HepG2 (cell line): ENCODE data around the gene TTLL12. TPM values are rescaled to one million over a fixed set of nuclear protein-coding genes. Genes with fewer than 3 reads are reported as not detected.

ENCODE experiments used
- ATAC-seq: fragments of 200-7000 bp; cut with Tn5 transposase; 3 replicates; pipeline ENCODE4 v1.9.1; 2020; ENCODE audit warnings: mild to moderate bottlenecking, moderate library complexity
- BruUV-seq: library from RNA; stranded (reverse); fragments of 400-500 nt; replicated peaks from 2 replicates; lab custom pipeline; 2021; lab: Mats Ljungman, UMichigan
- CTCF ChIA-PET: fragments of 300-600 bp; formaldehyde crosslinking; extraction: SDS; loops from one replicate; lab custom pipeline; 2021; ENCODE audit warnings: low total read pairs, inconsistent platforms, low intra/inter-chr PET ratio; lab: Yijun Ruan, JAX
- POLR2A ChIA-PET: fragments of 350-600 bp; sonication (Branson Sonifier 250); formaldehyde crosslinking; loops from one replicate; lab custom pipeline; 2020; ENCODE audit warnings: antibody characterized with exemption, inconsistent platforms; lab: Yijun Ruan, JAX
- DNase-seq: peaks from one replicate; pipeline ENCODE4 v3.0.0-alpha.2; 2015; ENCODE audit warnings: low spot score
- FAIRE-seq: peaks from 3 replicates; lab custom pipeline; 2011; peaks lifted over from hg19 to GRCh38; lab: Jason Lieb, UNC
- H2AFZ ChIP-seq: one replicate; pipeline ENCODE4 v1.6.1; 2011; ENCODE audit warnings: low read length, inconsistent platforms
- H3K27ac ChIP-seq: fragments of 300-600 bp; 3 replicates; pipeline ENCODE4 v1.8.0; 2011; ENCODE audit warnings: mixed run types, mild to moderate bottlenecking, mixed read lengths, low read length, inconsistent platforms; ENCODE audit not compliant: insufficient read depth; ENCODE audit errors: extremely low read length
- H3K27me3 ChIP-seq, 2 experiments: fragments of 200-600 bp in 1 of 2; 2 replicates in 1 of 2; 3 replicates in 1 of 2; pipeline versions ENCODE4 v1.6.0 to v1.8.0; 2011; ENCODE audit warnings: low read length in 2 of 2, mild to moderate bottlenecking in 2 of 2, moderate library complexity in 2 of 2, inconsistent platforms in 1 of 2; ENCODE audit not compliant: insufficient read depth in 2 of 2, control insufficient read depth in 1 of 2
- H3K36me3 ChIP-seq, 2 experiments: fragments of 200-600 bp in 1 of 2; replicated peaks in 1 of 2; 2 replicates in 1 of 2; 3 replicates in 1 of 2; pipeline versions ENCODE4 v1.5.1 to v1.8.0; 2011; ENCODE audit warnings: low read length in 2 of 2, inconsistent platforms in 1 of 2; ENCODE audit not compliant: insufficient read depth in 2 of 2, control insufficient read depth in 1 of 2
- H3K4me1 ChIP-seq: 2 replicates; pipeline ENCODE4 v1.5.1; 2012; ENCODE audit warnings: low read length, inconsistent platforms; ENCODE audit not compliant: insufficient read depth
- H3K4me2 ChIP-seq: 2 replicates; pipeline ENCODE4 v1.6.0; 2011; ENCODE audit warnings: low read depth, low read length, inconsistent platforms
- H3K4me3 ChIP-seq, 3 experiments: fragments of 200-600 bp in 1 of 3; sonication (generic), shearing (Covaris generic) in 1 of 3; replicated peaks in 1 of 3; 2 replicates each; pipeline ENCODE4 v1.5.1; 2011 to 2016; ENCODE audit warnings: low read length in 3 of 3, inconsistent platforms in 2 of 3, low read depth in 2 of 3, mild to moderate bottlenecking in 2 of 3, control low read depth in 1 of 3, mixed read lengths in 1 of 3; ENCODE audit not compliant: insufficient read depth in 1 of 3
- H3K79me2 ChIP-seq: one replicate; pipeline ENCODE4 v1.6.1; 2011; ENCODE audit warnings: low read length, inconsistent platforms; ENCODE audit not compliant: insufficient read depth
- H3K9ac ChIP-seq: 2 replicates; pipeline ENCODE4 v1.6.0; 2011; ENCODE audit warnings: mild to moderate bottlenecking, low read depth, low read length, inconsistent platforms; ENCODE audit not compliant: insufficient read depth
- H3K9me3 ChIP-seq: 2 replicates; pipeline ENCODE4 v1.5.1; 2012; ENCODE audit warnings: mild to moderate bottlenecking, low read length
- H4K20me1 ChIP-seq: 2 replicates; pipeline ENCODE4 v1.6.0; 2011; ENCODE audit warnings: inconsistent platforms, mild to moderate bottlenecking, low read length, moderate library complexity; ENCODE audit not compliant: insufficient read depth
- DMAP1 ChIP-seq: IDR thresholded peaks from 2 replicates; pipeline ENCODE4 v1.6.1; 2016
- GABPA ChIP-seq, 2 experiments: IDR thresholded peaks; 2 replicates each; pipeline ENCODE4 v1.6.1; 2011 to 2016; ENCODE audit warnings: low read depth in 2 of 2, low read length in 1 of 2, missing biosample characterization in 1 of 2, missing genetic modification characterization in 1 of 2
- KAT2B ChIP-seq: fragments of 150-350 bp; IDR thresholded peaks from 2 replicates; pipeline ENCODE4 v1.6.1; 2014; ENCODE audit warnings: low read depth, low read length, borderline replicate concordance
- TFE3 ChIP-seq: IDR thresholded peaks from 2 replicates; pipeline ENCODE4 v1.6.1; 2016
- ZNF205 ChIP-seq: IDR thresholded peaks from 2 replicates; pipeline ENCODE4 v1.6.1; 2018; ENCODE audit warnings: missing biosample characterization, missing genetic modification reagents
- ZNF704 ChIP-seq: sonication (generic); formaldehyde crosslinking; IDR thresholded peaks from 2 replicates; pipeline ENCODE4 v1.8.1; 2023; ENCODE audit warnings: mild to moderate bottlenecking, inconsistent platforms, moderate library complexity, missing genetic modification reagents, borderline replicate concordance
- ZNF773 ChIP-seq: sonication (generic); formaldehyde crosslinking; IDR thresholded peaks from 2 replicates; pipeline ENCODE4 v1.4.0; 2020; ENCODE audit warnings: missing genetic modification reagents, borderline replicate concordance
- ZNF841 ChIP-seq: sonication (generic); formaldehyde crosslinking; IDR thresholded peaks from 2 replicates; pipeline ENCODE4 v1.8.1; 2023; ENCODE audit warnings: missing genetic modification reagents, borderline replicate concordance
- WGBS: methylation state at CpG from one replicate; pipeline ENCODE4 v1.1.6; 2017; ENCODE audit warnings: low lambda C conversion rate; 5-methylcytosine and 5-hydroxymethylcytosine counted together
- in situ Hi-C: cut with HindIII; loops from 2 replicates; pipeline ENCODE4 v1.10.0; 2017; ENCODE audit warnings: low pct_unique_long_range_greater_than_20kb; ENCODE audit not compliant: extremely low pct_ligation_motif_present
- intact Hi-C: fragments of 100-400 bp; cut with micrococcal nuclease; formaldehyde crosslinking; loops from one replicate; pipeline ENCODE4 v1.10.0; 2022; ENCODE audit not compliant: unreplicated experiment
- polyA plus RNA-seq, 8 experiments: library from polyadenylated mRNA; depleted of rRNA in 3 of 8; stranded (reverse) in 7 of 8; unstranded in 1 of 8; fragments of >200 nt; fragmentation: Illumina TruSeq in 4 of 8; extraction: Trizol in 4 of 8; gene quantifications; 2 replicates each; pipeline versions ENCODE4 v1.2.1 to v1.2.3, GENCODE V29; 2011 to 2016; ENCODE audit warnings: low read depth in 4 of 8, missing spikeins in 1 of 8, mixed read lengths in 1 of 8; ENCODE audit not compliant: insufficient read depth in 1 of 8
- total RNA-seq, 5 experiments: library from RNA; depleted of rRNA; stranded (reverse); fragments of >200 nt; fragmentation: Illumina TruSeq; extraction: Trizol; gene quantifications; 2 replicates each; pipeline ENCODE4 v1.2.3, GENCODE V29; 2016; ENCODE audit warnings: low read depth in 1 of 5
- TF ChIP-seq, protein P1 (sequence below): sonication (generic); formaldehyde crosslinking; IDR thresholded peaks from 2 replicates; pipeline ENCODE4 v1.5.1; 2020; ENCODE audit warnings: mild to moderate bottlenecking, missing genetic modification reagents, borderline replicate concordance
- TF ChIP-seq, protein P2 (sequence below): sonication (generic); formaldehyde crosslinking; IDR thresholded peaks from 2 replicates; pipeline ENCODE4 v1.4.0; 2020; ENCODE audit warnings: missing genetic modification reagents
- TF ChIP-seq, protein P3 (sequence below): sonication (generic); formaldehyde crosslinking; IDR thresholded peaks from 2 replicates; pipeline ENCODE4 v1.4.0; 2020; ENCODE audit warnings: mild to moderate bottlenecking, missing genetic modification reagents

TTLL12 gene
- total and polyA plus RNA-seq, 2 of the 13 experiments (the other 11 are each of a cell fraction or from before 2014, with no cell fraction given) = 11.9 to 38.1 TPM

DNA sequence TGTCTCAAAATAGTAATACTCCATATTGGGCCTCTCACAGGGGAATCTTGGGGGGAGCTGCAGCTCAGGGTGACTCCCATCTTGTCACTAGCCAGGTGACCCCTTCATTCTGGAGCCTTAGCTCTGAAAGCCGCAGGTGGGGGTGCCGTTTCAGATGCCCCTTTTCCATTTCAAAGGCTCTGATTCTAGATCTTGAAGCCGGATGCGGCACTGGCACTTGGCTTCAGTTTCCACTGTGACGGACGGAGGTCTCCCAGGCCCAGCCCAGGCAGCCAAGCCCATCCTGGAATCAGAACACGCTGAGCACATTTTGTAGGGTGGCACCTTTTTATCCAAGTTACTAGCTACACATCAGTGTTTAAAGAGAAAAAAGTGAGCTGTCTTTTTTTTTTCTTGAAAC is 70.0 kb downstream of the TTLL12 start:
- WGBS = 77% methylated on average over 7 of the region's 7 CpGs
- no peaks in the 10 kb centered on the region for H3K79me2 ChIP-seq
- FAIRE-seq = no peak
- CTCF ChIA-PET = no interaction called here
- H4K20me1 ChIP-seq = no peaks in the 10 kb centered on the region
- H2AFZ ChIP-seq = no peak overlapping the region
- POLR2A ChIA-PET = interaction anchor here (0.6 kb wide), 1 partner anchor 28 kb away, joined by 3 read pairs; no protein-coding TSS in a partner anchor
- intact Hi-C loops (no loop called here), in situ Hi-C loops (no loop called here)
- peaks cover 0 to 9% of the 10 kb centered on the region in 2 experiments; a peak in 3 of 5 replicates for H3K27me3 ChIP-seq
- no peak overlapping the region for H3K27ac ChIP-seq
- no peaks in the 10 kb centered on the region for H3K36me3 ChIP-seq
- BruUV-seq = no TSS peak
- H3K9ac ChIP-seq = no peak overlapping the region
- peaks cover 39% of the 10 kb centered on the region for H3K4me1 ChIP-seq
- no peaks in the 10 kb centered on the region for H3K9me3 ChIP-seq
- no peak overlapping the region for H3K4me2 ChIP-seq
- no peak for DNase-seq
- ATAC-seq = no peak
- H3K4me3 ChIP-seq = no peak overlapping the region
- TF ChIP-seq ZNF704 (CRISPR knock-in tag) (no peak), DMAP1 (CRISPR knock-in tag) (no peak), GABPA (IDR thresholded peaks at IDR 0.05; ENCODE audit: low read depth, low read length) (no peak), GABPA (CRISPR knock-in tag; IDR thresholded peaks at IDR 0.05; ENCODE audit: low read depth) (no peak), ZNF205 (no peak), ZNF773 (no peak), KAT2B (no peak), ZNF841 (CRISPR knock-in tag) (no peak), TFE3 (CRISPR knock-in tag) (no peak)
- TF ChIP-seq, protein P1, sequence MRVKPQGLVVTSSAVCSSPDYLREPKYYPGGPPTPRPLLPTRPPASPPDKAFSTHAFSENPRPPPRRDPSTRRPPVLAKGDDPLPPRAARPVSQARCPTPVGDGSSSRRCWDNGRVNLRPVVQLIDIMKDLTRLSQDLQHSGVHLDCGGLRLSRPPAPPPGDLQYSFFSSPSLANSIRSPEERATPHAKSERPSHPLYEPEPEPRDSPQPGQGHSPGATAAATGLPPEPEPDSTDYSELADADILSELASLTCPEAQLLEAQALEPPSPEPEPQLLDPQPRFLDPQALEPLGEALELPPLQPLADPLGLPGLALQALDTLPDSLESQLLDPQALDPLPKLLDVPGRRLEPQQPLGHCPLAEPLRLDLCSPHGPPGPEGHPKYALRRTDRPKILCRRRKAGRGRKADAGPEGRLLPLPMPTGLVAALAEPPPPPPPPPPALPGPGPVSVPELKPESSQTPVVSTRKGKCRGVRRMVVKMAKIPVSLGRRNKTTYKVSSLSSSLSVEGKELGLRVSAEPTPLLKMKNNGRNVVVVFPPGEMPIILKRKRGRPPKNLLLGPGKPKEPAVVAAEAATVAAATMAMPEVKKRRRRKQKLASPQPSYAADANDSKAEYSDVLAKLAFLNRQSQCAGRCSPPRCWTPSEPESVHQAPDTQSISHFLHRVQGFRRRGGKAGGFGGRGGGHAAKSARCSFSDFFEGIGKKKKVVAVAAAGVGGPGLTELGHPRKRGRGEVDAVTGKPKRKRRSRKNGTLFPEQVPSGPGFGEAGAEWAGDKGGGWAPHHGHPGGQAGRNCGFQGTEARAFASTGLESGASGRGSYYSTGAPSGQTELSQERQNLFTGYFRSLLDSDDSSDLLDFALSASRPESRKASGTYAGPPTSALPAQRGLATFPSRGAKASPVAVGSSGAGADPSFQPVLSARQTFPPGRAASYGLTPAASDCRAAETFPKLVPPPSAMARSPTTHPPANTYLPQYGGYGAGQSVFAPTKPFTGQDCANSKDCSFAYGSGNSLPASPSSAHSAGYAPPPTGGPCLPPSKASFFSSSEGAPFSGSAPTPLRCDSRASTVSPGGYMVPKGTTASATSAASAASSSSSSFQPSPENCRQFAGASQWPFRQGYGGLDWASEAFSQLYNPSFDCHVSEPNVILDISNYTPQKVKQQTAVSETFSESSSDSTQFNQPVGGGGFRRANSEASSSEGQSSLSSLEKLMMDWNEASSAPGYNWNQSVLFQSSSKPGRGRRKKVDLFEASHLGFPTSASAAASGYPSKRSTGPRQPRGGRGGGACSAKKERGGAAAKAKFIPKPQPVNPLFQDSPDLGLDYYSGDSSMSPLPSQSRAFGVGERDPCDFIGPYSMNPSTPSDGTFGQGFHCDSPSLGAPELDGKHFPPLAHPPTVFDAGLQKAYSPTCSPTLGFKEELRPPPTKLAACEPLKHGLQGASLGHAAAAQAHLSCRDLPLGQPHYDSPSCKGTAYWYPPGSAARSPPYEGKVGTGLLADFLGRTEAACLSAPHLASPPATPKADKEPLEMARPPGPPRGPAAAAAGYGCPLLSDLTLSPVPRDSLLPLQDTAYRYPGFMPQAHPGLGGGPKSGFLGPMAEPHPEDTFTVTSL (CRISPR knock-in tag) = no peak
- TF ChIP-seq, protein P2, sequence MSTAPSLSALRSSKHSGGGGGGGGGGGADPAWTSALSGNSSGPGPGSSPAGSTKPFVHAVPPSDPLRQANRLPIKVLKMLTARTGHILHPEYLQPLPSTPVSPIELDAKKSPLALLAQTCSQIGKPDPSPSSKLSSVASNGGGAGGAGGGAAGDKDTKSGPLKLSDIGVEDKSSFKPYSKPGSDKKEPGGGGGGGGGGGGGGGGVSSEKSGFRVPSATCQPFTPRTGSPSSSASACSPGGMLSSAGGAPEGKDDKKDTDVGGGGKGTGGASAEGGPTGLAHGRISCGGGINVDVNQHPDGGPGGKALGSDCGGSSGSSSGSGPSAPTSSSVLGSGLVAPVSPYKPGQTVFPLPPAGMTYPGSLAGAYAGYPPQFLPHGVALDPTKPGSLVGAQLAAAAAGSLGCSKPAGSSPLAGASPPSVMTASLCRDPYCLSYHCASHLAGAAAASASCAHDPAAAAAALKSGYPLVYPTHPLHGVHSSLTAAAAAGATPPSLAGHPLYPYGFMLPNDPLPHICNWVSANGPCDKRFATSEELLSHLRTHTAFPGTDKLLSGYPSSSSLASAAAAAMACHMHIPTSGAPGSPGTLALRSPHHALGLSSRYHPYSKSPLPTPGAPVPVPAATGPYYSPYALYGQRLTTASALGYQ = no peak
- TF ChIP-seq, protein P3, sequence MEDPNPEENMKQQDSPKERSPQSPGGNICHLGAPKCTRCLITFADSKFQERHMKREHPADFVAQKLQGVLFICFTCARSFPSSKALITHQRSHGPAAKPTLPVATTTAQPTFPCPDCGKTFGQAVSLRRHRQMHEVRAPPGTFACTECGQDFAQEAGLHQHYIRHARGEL (CRISPR knock-in tag) = no peak
